Right lobe of liver (tissue), 6 donors: Measurements from ENCODE around the gene SPEM3. TPM values are rescaled to one million over a fixed set of nuclear protein-coding genes. Genes with fewer than 3 reads are reported as not detected.

ENCODE experiments used
- ATAC-seq, 4 donors: fragments of 200-7000 bp; cut with Tn5 transposase; one replicate each; pipeline ENCODE4 v1.9.1; 2020; ENCODE audit warnings: mild to moderate bottlenecking in 4 of 4, moderate library complexity in 4 of 4
- DNase-seq, 3 donors: peaks; one replicate each; pipeline ENCODE4 v3.0.0-alpha.2; 2020
- H3K27ac ChIP-seq, 3 donors: fragments of 200-600 bp; one replicate each; pipeline ENCODE4 v1.8.0; 2022
- H3K27me3 ChIP-seq, 2 donors: fragments of 200-600 bp; one replicate each; pipeline ENCODE4 v1.8.0; 2022
- H3K36me3 ChIP-seq, 4 donors: fragments of 200-600 bp; sonication (generic) in 1 of 4; one replicate each; pipeline versions ENCODE4 v1.5.1 to v1.8.0; 2017 to 2022; ENCODE audit warnings: control low read depth in 1 of 4
- H3K4me1 ChIP-seq, 4 donors: fragments of 200-600 bp; sonication (generic) in 1 of 4; one replicate each; pipeline versions ENCODE4 v1.5.1 to v1.8.0; 2017 to 2022; ENCODE audit warnings: control low read depth in 1 of 4
- H3K4me3 ChIP-seq, 3 donors: fragments of 200-600 bp; one replicate each; pipeline ENCODE4 v1.8.0; 2022
- H3K9me3 ChIP-seq, 4 donors: fragments of 200-600 bp; sonication (generic) in 1 of 4; one replicate each; pipeline versions ENCODE4 v1.5.1 to v1.8.0; 2017 to 2022; ENCODE audit warnings: control low read depth in 1 of 4
- CTCF ChIP-seq, 4 donors: fragments of 200-600 bp in 3 of 4; fragments of 450-650 bp in 1 of 4; IDR thresholded peaks; one replicate each; pipeline versions ENCODE4 v1.5.1 to v1.8.0; 2016 to 2022; ENCODE audit warnings: antibody characterized with exemption in 4 of 4, mild to moderate bottlenecking in 2 of 4
- POLR2A ChIP-seq: fragments of 450-650 bp; IDR thresholded peaks from one replicate; pipeline ENCODE4 v1.6.1; 2017; ENCODE audit warnings: antibody characterized with exemption, mild to moderate bottlenecking
- WGBS: methylation state at CpG from one replicate; pipeline ENCODE4 v1.1.6; 2018; ENCODE audit warnings: low coverage, low lambda C conversion rate; ENCODE audit not compliant: insufficient coverage; ENCODE audit errors: missing lambda C conversion rate; 5-methylcytosine and 5-hydroxymethylcytosine counted together
- intact Hi-C, 2 donors: fragments of 100-400 bp; cut with DNase I; formaldehyde crosslinking; loops; one replicate each; pipeline versions ENCODE4 v1.11.2 to v1.14.1; 2022
- total RNA-seq, 6 experiments: library from RNA; depleted of rRNA in 2 of 6; stranded (reverse); fragments of >200 nt in 2 of 6; fragmentation: NEBNext Ultra II Directional in 3 of 6; extraction: Animal tissue kit (Norgen Biotek cat#: 25700) in 3 of 6; gene quantifications; one replicate each; pipeline versions ENCODE4 v1.1.0 to v1.2.4, GENCODE V29; 2016 to 2023
- donor health status: DM: no; HTN: yes; CAD: no.
- donor health status: DM: no; HTN: no; CAD: no.
- donor health status: DM: no; HTN: no; CAD: no.
- donor health status: DM: no; HTN: yes; CAD: no.
- donor health status: DM: no; HTN: yes; CAD: no.

Gene SPEM3
- total RNA-seq, 6 experiments from 2014 or later: not detected

- no peak overlapping the region for H3K27ac ChIP-seq
- WGBS: 4% methylated on average over 7 of the region's 12 CpGs
- peaks cover 0 to 40% (median 12%) of the 10 kb centered on the region in 4 donors for H3K4me1 ChIP-seq
- no peak for TF ChIP-seq POLR2A
- no peak for TF ChIP-seq CTCF (IDR thresholded peaks at IDR 0.05)
- H3K9me3 ChIP-seq: no peaks in the 10 kb centered on the region
- ATAC-seq: peak in 3 of 4 donors; percentile 15 to 30 (median 19)
- peak overlapping the region; percentile 31 to 36 (median 33) for H3K4me3 ChIP-seq
- H3K27me3 ChIP-seq: no peaks in the 10 kb centered on the region
- H3K36me3 ChIP-seq: no peaks in the 10 kb centered on the region
- intact Hi-C loops: no loop called here
- peak; percentile 81 to 83 (median 82) for DNase-seq
Measured at GRCh38 chr17:7440834-7441195, 12.2 kb downstream of the SPEM3 start.

- DNase-seq: no peak
- 87% methylated on average over 7 of the region's 7 CpGs for WGBS
- no peak overlapping the region for H3K27ac ChIP-seq
- H3K27me3 ChIP-seq: no peaks in the 10 kb centered on the region
- no peaks in the 10 kb centered on the region for H3K36me3 ChIP-seq
- ATAC-seq: no peak
- no peak overlapping the region for H3K4me3 ChIP-seq
- no peak for TF ChIP-seq POLR2A
- no peak for TF ChIP-seq CTCF (IDR thresholded peaks at IDR 0.05)
- intact Hi-C loops: no loop called here
- no peaks in the 10 kb centered on the region for H3K9me3 ChIP-seq
- H3K4me1 ChIP-seq: peaks cover 0 to 35% (median 10%) of the 10 kb centered on the region in 4 donors
Measured at GRCh38 chr17:7441266-7441665, 12.6 kb downstream of the SPEM3 start.

GRCh38 chr17:7442142-7442541 lies 13.5 kb downstream of the SPEM3 start:
- H3K9me3 ChIP-seq: no peaks in the 10 kb centered on the region
- no peak for TF ChIP-seq POLR2A
- H3K27me3 ChIP-seq: no peaks in the 10 kb centered on the region
- intact Hi-C loops: no loop called here
- no peaks in the 10 kb centered on the region for H3K36me3 ChIP-seq
- H3K4me3 ChIP-seq: no peak overlapping the region
- no peak for DNase-seq
- no peak overlapping the region for H3K27ac ChIP-seq
- H3K4me1 ChIP-seq: peaks cover 0 to 28% (median 8%) of the 10 kb centered on the region in 4 donors
- WGBS: no CpG with 5 or more reads among the region's 2 CpGs
- no peak for ATAC-seq

GRCh38 chr17:7443499-7444485 lies 15.1 kb downstream of the SPEM3 start:
- H3K4me1 ChIP-seq: peaks cover 0 to 23% (median 8%) of the 10 kb centered on the region in 4 donors
- no peaks in the 10 kb centered on the region for H3K9me3 ChIP-seq
- ATAC-seq (no peak), DNase-seq (no peak)
- 79% methylated on average over 7 of the region's 7 CpGs for WGBS
- H3K27me3 ChIP-seq: no peaks in the 10 kb centered on the region
- TF ChIP-seq POLR2A (no peak), CTCF (IDR thresholded peaks at IDR 0.05) (no peak)
- no peak overlapping the region for H3K4me3 ChIP-seq
- intact Hi-C loops: no loop called here
- no peaks in the 10 kb centered on the region for H3K36me3 ChIP-seq
- no peak overlapping the region for H3K27ac ChIP-seq
